Neural cell (in vitro differentiated cells): ENCODE results near the gene LMOD2. TPM values are rescaled to one million over a fixed set of nuclear protein-coding genes. Genes with fewer than 3 reads are reported as not detected.

Experiments used
- H2AFZ ChIP-seq: fragments of 200-600, 300-800 bp; sonication (generic), shearing (Covaris generic); 2 replicates; pipeline ENCODE4 v1.6.0; 2014; ENCODE audit warnings: low read depth, mild to moderate bottlenecking, antibody characterized with exemption, low read length, moderate library complexity
- H3F3A ChIP-seq: fragments of 200-600 bp; shearing (Covaris generic); 2 replicates; pipeline ENCODE4 v1.6.1; 2016; ENCODE audit warnings: mild to moderate bottlenecking, moderate library complexity, mixed read lengths, antibody characterized with exemption, low read length; ENCODE audit not compliant: insufficient read depth, poor library complexity, severe bottlenecking
- H3K27ac ChIP-seq: fragments of 200-600, 300-800 bp; sonication (generic), shearing (Covaris generic); 2 replicates; pipeline ENCODE4 v1.5.1; 2014; ENCODE audit warnings: mild to moderate bottlenecking, low read length, moderate library complexity
- H3K27me3 ChIP-seq: fragments of 300-800, 200-600 bp; sonication (generic), shearing (Covaris generic); 2 replicates; pipeline ENCODE4 v1.6.0; 2014; ENCODE audit warnings: mild to moderate bottlenecking, low read depth, low read length, moderate library complexity; ENCODE audit not compliant: insufficient read depth
- H3K36me3 ChIP-seq: fragments of 300-800, 200-600 bp; sonication (generic), shearing (Covaris generic); 2 replicates; pipeline ENCODE4 v1.5.1; 2014; ENCODE audit warnings: mild to moderate bottlenecking, antibody characterized with exemption, low read length, moderate library complexity; ENCODE audit not compliant: insufficient read depth
- H3K4me2 ChIP-seq: fragments of 300-800, 200-600 bp; sonication (generic), shearing (Covaris generic); 2 replicates; pipeline ENCODE4 v1.6.0; 2014; ENCODE audit warnings: mild to moderate bottlenecking, low read length
- H3K4me3 ChIP-seq: fragments of 300-800, 200-600 bp; sonication (generic), shearing (Covaris generic); 2 replicates; pipeline ENCODE4 v1.5.1; 2014; ENCODE audit warnings: mild to moderate bottlenecking, low read length, moderate library complexity
- H3K79me2 ChIP-seq: fragments of 200-600 bp; shearing (Covaris generic); replicated peaks from 2 replicates; pipeline ENCODE4 v1.6.0; 2014; ENCODE audit warnings: mild to moderate bottlenecking, low read length, moderate library complexity; ENCODE audit not compliant: insufficient read depth
- H3K9ac ChIP-seq: fragments of 300-800, 200-600 bp; sonication (generic), shearing (Covaris generic); 2 replicates; pipeline ENCODE4 v1.6.1; 2016; ENCODE audit warnings: mild to moderate bottlenecking, low read length, mixed read lengths
- H3K9me2 ChIP-seq: fragments of 200-600 bp; shearing (Covaris generic); 2 replicates; pipeline ENCODE4 v1.6.1; 2016; ENCODE audit warnings: mild to moderate bottlenecking, low read length, mixed read lengths; ENCODE audit not compliant: insufficient read depth
- H3K9me3 ChIP-seq: fragments of 200-600, 300-800 bp; sonication (generic), shearing (Covaris generic); 2 replicates; pipeline ENCODE4 v1.6.1; 2016; ENCODE audit warnings: mild to moderate bottlenecking, mixed run types, low read length, moderate library complexity, mixed read lengths
- H4K20me1 ChIP-seq: fragments of 200-600 bp; shearing (Covaris generic); 2 replicates; pipeline ENCODE4 v1.6.1; 2016; ENCODE audit warnings: mild to moderate bottlenecking, mixed run types; ENCODE audit not compliant: insufficient read depth
- CTCF ChIP-seq: fragments of 450-650 bp; IDR thresholded peaks from 2 replicates; pipeline ENCODE4 v1.5.1; 2014; ENCODE audit warnings: antibody characterized with exemption, mild to moderate bottlenecking, moderate library complexity; ENCODE audit not compliant: poor library complexity, severe bottlenecking
- EP300 ChIP-seq: fragments of 450-650 bp; conservative IDR thresholded peaks from 2 replicates; pipeline ENCODE4 v1.6.1; 2014; ENCODE audit warnings: antibody characterized with exemption, mild to moderate bottlenecking, moderate library complexity; ENCODE audit not compliant: poor library complexity, severe bottlenecking
- EZH2 ChIP-seq: fragments of 200-600, 300-800 bp; shearing (Covaris generic), sonication (generic); IDR thresholded peaks from 2 replicates; pipeline ENCODE4 v1.6.1; 2014; ENCODE audit warnings: antibody characterized with exemption, low read length, borderline replicate concordance, mild to moderate bottlenecking; ENCODE audit not compliant: insufficient read depth, poor library complexity, severe bottlenecking
- MXI1 ChIP-seq: fragments of 450-650 bp; conservative IDR thresholded peaks from 2 replicates; pipeline ENCODE4 v1.6.1; 2014; ENCODE audit warnings: antibody characterized with exemption, mild to moderate bottlenecking; ENCODE audit not compliant: poor library complexity, severe bottlenecking
- POLR2AphosphoS5 ChIP-seq: IDR thresholded peaks from 2 replicates; pipeline ENCODE4 v1.6.1; 2012
- RAD21 ChIP-seq: fragments of 450-650 bp; conservative IDR thresholded peaks from 2 replicates; pipeline ENCODE4 v1.6.1; 2014; ENCODE audit warnings: antibody characterized with exemption, mild to moderate bottlenecking, moderate library complexity
- REST ChIP-seq: IDR thresholded peaks from 2 replicates; pipeline ENCODE4 v1.6.1; 2012; ENCODE audit warnings: borderline replicate concordance
- SMC3 ChIP-seq: fragments of 450-650 bp; conservative IDR thresholded peaks from 2 replicates; pipeline ENCODE4 v1.6.1; 2014; ENCODE audit warnings: antibody characterized with exemption, mild to moderate bottlenecking, moderate library complexity; ENCODE audit not compliant: poor library complexity
- TAF1 ChIP-seq: IDR thresholded peaks from 2 replicates; pipeline ENCODE4 v1.6.1; 2012; ENCODE audit warnings: low read depth
- polyA plus RNA-seq: library from polyadenylated mRNA; depleted of rRNA; stranded (reverse); fragments of >200 nt; gene quantifications from 2 replicates; pipeline ENCODE4 v1.2.3, GENCODE V29; 2014

LMOD2 gene
- polyA plus RNA-seq, 1 donor from 2014 or later: not detected

- no peaks in the 10 kb centered on the region for H3K9me2 ChIP-seq
- no peak overlapping the region for H3K27ac ChIP-seq
- no peak for TF ChIP-seq RAD21
- TF ChIP-seq CTCF: no peak
- TF ChIP-seq POLR2AphosphoS5: no peak
- TF ChIP-seq TAF1: no peak
- no peak for TF ChIP-seq REST
- TF ChIP-seq EZH2: no peak
- no peak for TF ChIP-seq MXI1
These were observed 1.6 kb downstream of the LMOD2 start for GRCh38 chr7:123657304-123657685.

GRCh38 chr7:123658023-123658422 is 2.4 kb downstream of the LMOD2 start:
- Histone ChIP-seq H3K27me3 (no peaks in the 10 kb centered on the region), H4K20me1 (no peaks in the 10 kb centered on the region), H3K36me3 (no peaks in the 10 kb centered on the region), H3K9ac (no peak overlapping the region), H3K9me2 (no peaks in the 10 kb centered on the region), H3F3A (no peaks in the 10 kb centered on the region), H3K4me2 (no peak overlapping the region), H3K27ac (no peak overlapping the region), H3K4me3 (no peak overlapping the region), H3K9me3 (no peaks in the 10 kb centered on the region), H3K79me2 (no peaks in the 10 kb centered on the region), H2AFZ (no peak overlapping the region)
- TF ChIP-seq CTCF (no peak), TAF1 (no peak), RAD21 (no peak), MXI1 (no peak), SMC3 (no peak), EZH2 (no peak), EP300 (no peak), REST (no peak), POLR2AphosphoS5 (no peak)

More at GRCh38 chr7:123657304-123657685, 1.6 kb downstream of the LMOD2 start:
- no peak overlapping the region for H3K9ac ChIP-seq
- H3K27me3 ChIP-seq: no peaks in the 10 kb centered on the region
- H3K4me3 ChIP-seq: no peak overlapping the region
- H3F3A ChIP-seq: no peaks in the 10 kb centered on the region
- no peaks in the 10 kb centered on the region for H3K79me2 ChIP-seq
- H3K4me2 ChIP-seq: no peak overlapping the region
- no peak overlapping the region for H2AFZ ChIP-seq
- H3K9me3 ChIP-seq: no peaks in the 10 kb centered on the region
- H4K20me1 ChIP-seq: no peaks in the 10 kb centered on the region
- H3K36me3 ChIP-seq: no peaks in the 10 kb centered on the region
